EL (cell line): ENCODE results near the gene PABPN1.

Experiments used
- DNase-seq: peaks from one replicate; pipeline ENCODE4 v3.0.0-alpha.2; 2016

Gene PABPN1

GRCh38 chr14:23327947-23328744 lies 6.9 kb downstream of the PABPN1 start:
- peak; percentile 73 for DNase-seq

- no peak for DNase-seq
These were observed 14.4 kb downstream of the PABPN1 start for GRCh38 chr14:23335623-23336022.

- DNase-seq, result no peak
These were observed 18.4 kb downstream of the PABPN1 start for GRCh38 chr14:23339506-23340268.

GRCh38 chr14:23344481-23344880 lies 23.2 kb downstream of the PABPN1 start:
- no peak for DNase-seq

GRCh38 chr14:23345987-23346692 lies 24.9 kb downstream of the PABPN1 start:
- no peak for DNase-seq

- no peak for DNase-seq
These were observed 25.6 kb downstream of the PABPN1 start for GRCh38 chr14:23346693-23347405.

GRCh38 chr14:23347406-23348296 lies 26.4 kb downstream of the PABPN1 start:
- DNase-seq, result no peak

- no peak for DNase-seq
These were observed 27.0 kb downstream of the PABPN1 start for GRCh38 chr14:23348297-23348655.

GRCh38 chr14:23349156-23349845 lies 28.0 kb downstream of the PABPN1 start:
- no peak for DNase-seq

GRCh38 chr14:23351681-23352505 lies 30.6 kb downstream of the PABPN1 start:
- peak; percentile 10 for DNase-seq

GRCh38 chr14:23352506-23353432 lies 31.5 kb downstream of the PABPN1 start, which contains the start of gene SLC22A17:
Gene SLC22A17, minus strand, starts transcription at chr14:23352887.
- peak; percentile 88 for DNase-seq

- no peak for DNase-seq
These were observed 32.1 kb downstream of the PABPN1 start for GRCh38 chr14:23353433-23353780.

- DNase-seq, result no peak
These were observed 33.7 kb downstream of the PABPN1 start for GRCh38 chr14:23354990-23355389.

GRCh38 chr14:23355871-23356435 lies 34.7 kb downstream of the PABPN1 start:
- DNase-seq, result no peak

GRCh38 chr14:23356662-23357061 lies 35.4 kb downstream of the PABPN1 start:
- no peak for DNase-seq

- DNase-seq, result no peak
These were observed 36.0 kb downstream of the PABPN1 start for GRCh38 chr14:23357261-23357660.

GRCh38 chr14:23358042-23358441 lies 36.8 kb downstream of the PABPN1 start:
- DNase-seq, result no peak

- no peak for DNase-seq
These were observed 37.4 kb downstream of the PABPN1 start for GRCh38 chr14:23358553-23359166.
